Gastroesophageal sphincter (tissue), 3 donors: ENCODE results near the gene MRPL11.

Experiments
- POLR2AphosphoS5 ChIP-seq: sonication (generic); formaldehyde crosslinking; IDR thresholded peaks from one replicate; pipeline ENCODE4 v1.6.1; 2017; ENCODE audit warnings: antibody characterized with exemption
- TF ChIP-seq, protein P1 (sequence below), 4 experiments: fragments of 200-600 bp in 2 of 4; fragments of 450-650 bp in 2 of 4; sonication (generic) in 1 of 4; IDR thresholded peaks; one replicate each; pipeline ENCODE4 v1.5.1; 2017 to 2019; ENCODE audit warnings: antibody characterized with exemption in 4 of 4, mild to moderate bottlenecking in 2 of 4, moderate library complexity in 2 of 4

DNA sequence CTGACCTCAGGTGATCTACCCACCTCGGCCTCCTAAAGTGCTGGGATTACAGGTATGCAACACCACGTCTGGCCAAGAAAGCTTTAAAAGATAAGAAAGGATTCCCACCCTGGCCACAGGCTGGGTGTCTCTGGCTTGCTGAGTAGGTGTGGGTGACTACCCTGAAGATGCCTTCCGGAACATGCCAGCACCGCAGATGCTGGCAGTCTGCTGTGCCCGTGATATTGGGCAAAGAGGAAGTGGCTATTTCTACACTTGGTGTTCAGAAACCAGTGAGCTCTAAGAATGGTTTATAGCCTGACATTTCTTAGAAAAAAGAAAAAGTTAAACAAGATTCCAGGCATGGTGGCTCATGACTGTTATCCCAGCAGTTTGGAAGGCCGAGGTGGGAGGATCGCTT lies 6.1 kb downstream of the MRPL11 start:
- TF ChIP-seq, protein P1, sequence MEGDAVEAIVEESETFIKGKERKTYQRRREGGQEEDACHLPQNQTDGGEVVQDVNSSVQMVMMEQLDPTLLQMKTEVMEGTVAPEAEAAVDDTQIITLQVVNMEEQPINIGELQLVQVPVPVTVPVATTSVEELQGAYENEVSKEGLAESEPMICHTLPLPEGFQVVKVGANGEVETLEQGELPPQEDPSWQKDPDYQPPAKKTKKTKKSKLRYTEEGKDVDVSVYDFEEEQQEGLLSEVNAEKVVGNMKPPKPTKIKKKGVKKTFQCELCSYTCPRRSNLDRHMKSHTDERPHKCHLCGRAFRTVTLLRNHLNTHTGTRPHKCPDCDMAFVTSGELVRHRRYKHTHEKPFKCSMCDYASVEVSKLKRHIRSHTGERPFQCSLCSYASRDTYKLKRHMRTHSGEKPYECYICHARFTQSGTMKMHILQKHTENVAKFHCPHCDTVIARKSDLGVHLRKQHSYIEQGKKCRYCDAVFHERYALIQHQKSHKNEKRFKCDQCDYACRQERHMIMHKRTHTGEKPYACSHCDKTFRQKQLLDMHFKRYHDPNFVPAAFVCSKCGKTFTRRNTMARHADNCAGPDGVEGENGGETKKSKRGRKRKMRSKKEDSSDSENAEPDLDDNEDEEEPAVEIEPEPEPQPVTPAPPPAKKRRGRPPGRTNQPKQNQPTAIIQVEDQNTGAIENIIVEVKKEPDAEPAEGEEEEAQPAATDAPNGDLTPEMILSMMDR (IDR thresholded peaks at IDR 0.05), result no peak
- TF ChIP-seq POLR2AphosphoS5, result no peak
